MCF 10A (cell line): ENCODE results near the gene PLOD1. TPM values are rescaled to one million over a fixed set of nuclear protein-coding genes. Genes with fewer than 3 reads are reported as not detected.

Experiments used
- BruUV-seq: library from RNA; stranded (reverse); fragments of 400-500 nt; replicated peaks from 2 replicates; lab custom pipeline; 2021; lab: Mats Ljungman, UMichigan
- CTCF ChIA-PET: fragments of 300-600 bp; sonication (Branson Sonifier 250); formaldehyde crosslinking; extraction: SDS; loops from one replicate; lab custom pipeline; 2021; ENCODE audit warnings: antibody characterized with exemption, inconsistent platforms; lab: Yijun Ruan, JAX
- POLR2A ChIA-PET: fragments of 300-600, 350-650 bp; sonication (Branson Sonifier 250); formaldehyde crosslinking; extraction: SDS; loops from one replicate; lab custom pipeline; 2020; ENCODE audit warnings: antibody characterized with exemption, inconsistent platforms; lab: Yijun Ruan, JAX
- DNase-seq: peaks from one replicate; pipeline ENCODE4 v3.0.0-alpha.2; 2018; ENCODE audit not compliant: unreplicated experiment
- H3K27ac Mint-ChIP-seq: one replicate; pipeline ENCODE4 v1.8.0; 2022; ENCODE audit warnings: mild to moderate bottlenecking, low read depth, mixed read lengths; ENCODE audit not compliant: unreplicated experiment
- H3K27me3 Mint-ChIP-seq: one replicate; pipeline ENCODE4 v1.8.0; 2022; ENCODE audit warnings: mixed read lengths; ENCODE audit not compliant: insufficient read depth, unreplicated experiment
- H3K36me3 Mint-ChIP-seq: one replicate; pipeline ENCODE4 v1.8.0; 2022; ENCODE audit warnings: mild to moderate bottlenecking, moderate library complexity, mixed read lengths; ENCODE audit not compliant: insufficient read depth, unreplicated experiment
- H3K4me1 Mint-ChIP-seq: one replicate; pipeline ENCODE4 v1.8.0; 2022; ENCODE audit warnings: mixed read lengths; ENCODE audit not compliant: insufficient read depth, unreplicated experiment
- H3K4me3 Mint-ChIP-seq: one replicate; pipeline ENCODE4 v1.8.0; 2022; ENCODE audit warnings: mild to moderate bottlenecking, moderate library complexity, mixed read lengths; ENCODE audit not compliant: unreplicated experiment
- H3K9me3 Mint-ChIP-seq: one replicate; pipeline ENCODE4 v1.8.0; 2022; ENCODE audit warnings: mixed read lengths; ENCODE audit not compliant: unreplicated experiment
- CTCF ChIP-seq: fragments of 200-600 bp; IDR thresholded peaks from one replicate; pipeline ENCODE4 v1.8.0; 2022; ENCODE audit warnings: antibody characterized with exemption, mild to moderate bottlenecking; ENCODE audit not compliant: unreplicated experiment
- intact Hi-C: fragments of 100-400 bp; cut with micrococcal nuclease; formaldehyde crosslinking; loops from 2 replicates; pipeline ENCODE4 v1.14.1; 2022
- total RNA-seq: library from RNA; stranded (reverse); gene quantifications from 2 replicates; pipeline ENCODE4 v1.2.3, GENCODE V29; 2022

Gene PLOD1
- total RNA-seq, 1 experiment from 2014 or later = 48.2 TPM

GRCh38 chr1:11913291-11913690, 21.2 kb upstream of the PLOD1 start:
- TF ChIP-seq CTCF = no peak
- Mint-ChIP-seq H3K27ac (no peak overlapping the region), H3K36me3 (peaks cover 16% of the 10 kb centered on the region), H3K27me3 (no peaks in the 10 kb centered on the region), H3K4me1 (peaks cover 5% of the 10 kb centered on the region), H3K9me3 (no peaks in the 10 kb centered on the region), H3K4me3 (no peak overlapping the region)
- CTCF ChIA-PET = interaction anchor here (0.6 kb wide), 1 partner anchor 9 kb away, joined by 6 read pairs; no protein-coding TSS in a partner anchor
- POLR2A ChIA-PET = no interaction called here
- BruUV-seq = no TSS peak
- no peak for DNase-seq
- intact Hi-C loops = no loop called here

GRCh38 chr1:11914024-11914423, 20.5 kb upstream of the PLOD1 start:
- Mint-ChIP-seq H3K4me1 (peaks cover 7% of the 10 kb centered on the region), H3K4me3 (no peak overlapping the region), H3K36me3 (peaks cover 14% of the 10 kb centered on the region), H3K9me3 (no peaks in the 10 kb centered on the region), H3K27me3 (no peaks in the 10 kb centered on the region), H3K27ac (no peak overlapping the region)
- ChIA-PET POLR2A (no interaction called here), CTCF (no interaction called here)
- no TSS peak for BruUV-seq
- intact Hi-C loops = no loop called here
- no peak for DNase-seq
- no peak for TF ChIP-seq CTCF

GRCh38 chr1:11918799-11919519, 15.6 kb upstream of the PLOD1 start:
- Mint-ChIP-seq H3K27ac (no peak overlapping the region), H3K4me3 (no peak overlapping the region), H3K27me3 (no peaks in the 10 kb centered on the region), H3K4me1 (peaks cover 30% of the 10 kb centered on the region), H3K9me3 (no peaks in the 10 kb centered on the region), H3K36me3 (peaks cover 39% of the 10 kb centered on the region)
- intact Hi-C loops = no loop called here
- no TSS peak for BruUV-seq
- TF ChIP-seq CTCF = no peak
- POLR2A ChIA-PET = interaction anchor here (0.7 to 8.0 kb wide), 4 partner anchors 9 to 100 kb away, joined by 3 to 123 read pairs (median 4); no protein-coding TSS in a partner anchor
- CTCF ChIA-PET = interaction anchor here (1.1 to 1.2 kb wide), 3 partner anchors 10 to 49 kb away, joined by 3 to 5 read pairs (median 4); no protein-coding TSS in a partner anchor
- peak; percentile 74 for DNase-seq

- peaks cover 42% of the 10 kb centered on the region for H3K36me3 Mint-ChIP-seq
- BruUV-seq = no TSS peak
- H3K4me1 Mint-ChIP-seq = peaks cover 36% of the 10 kb centered on the region
- no peak for DNase-seq
- no peaks in the 10 kb centered on the region for H3K9me3 Mint-ChIP-seq
- TF ChIP-seq CTCF = no peak
- intact Hi-C loops = no loop called here
- POLR2A ChIA-PET = interaction anchor here (0.7 to 8.0 kb wide), 2 partner anchors 10 to 61 kb away, joined by 3 to 123 read pairs; no protein-coding TSS in a partner anchor
- CTCF ChIA-PET = interaction anchor here (1.2 kb wide), 1 partner anchor 48 kb away, joined by 4 read pairs; no protein-coding TSS in a partner anchor
- H3K4me3 Mint-ChIP-seq = no peak overlapping the region
- H3K27ac Mint-ChIP-seq = no peak overlapping the region
- H3K27me3 Mint-ChIP-seq = no peaks in the 10 kb centered on the region
These were observed 14.9 kb upstream of the PLOD1 start for GRCh38 chr1:11919621-11920020.
